Peyer's patch (tissue), 4 donors: ENCODE measurements around the gene ZNF837.
"Not testable (repeated sequence)": the region's sequence is repeated elsewhere in the genome, so short reads cannot be mapped to it uniquely, and the experiment has no call there.

Experiments used
- CTCF ChIP-seq, 6 experiments: fragments of 450-650 bp in 4 of 6; fragments of 200-600 bp in 2 of 6; sonication (generic) in 1 of 6; IDR thresholded peaks; one replicate each; pipeline ENCODE4 v1.5.1; 2017 to 2019; ENCODE audit warnings: antibody characterized with exemption in 6 of 6, mild to moderate bottlenecking in 3 of 6, moderate library complexity in 1 of 6
- POLR2A ChIP-seq, 2 donors: fragments of 450-650 bp; IDR thresholded peaks; one replicate each; pipeline ENCODE4 v1.5.1; 2017; ENCODE audit warnings: antibody characterized with exemption in 2 of 2, mild to moderate bottlenecking in 2 of 2, moderate library complexity in 2 of 2

- TF ChIP-seq CTCF, POLR2A (IDR thresholded peaks at IDR 0.05): not testable (repeated sequence)
These were observed 23.2 kb upstream of the ZNF837 start for GRCh38 chr19:58403920-58404478.
